ENCODE data around the gene SH2D1B.
A peak's percentile ranks its signal among the peaks of the same experiment; 100 is the strongest.

SH2D1B gene

GRCh38 chr1:162398999-162399580 lies 12.8 kb downstream of the SH2D1B start:
- DNase-seq (ENCODE audit: low read depth), result no peak

GRCh38 chr1:162397943-162398560 lies 13.9 kb downstream of the SH2D1B start:
- DNase-seq (ENCODE audit: low read depth), result no peak

- no peak for DNase-seq (ENCODE audit: low read depth)
These were observed 14.9 kb downstream of the SH2D1B start for GRCh38 chr1:162397039-162397448.

GRCh38 chr1:162396201-162396906 lies 15.6 kb downstream of the SH2D1B start:
- no peak for DNase-seq (ENCODE audit: low read depth)

GRCh38 chr1:162391790-162392563 lies 20.0 kb downstream of the SH2D1B start:
- DNase-seq (ENCODE audit: low read depth), result no peak

- no peak for DNase-seq (ENCODE audit: low read depth)
These were observed 21.3 kb downstream of the SH2D1B start for GRCh38 chr1:162390396-162391185.

- DNase-seq (ENCODE audit: low read depth), result no peak
These were observed 22.0 kb downstream of the SH2D1B start for GRCh38 chr1:162389971-162390370.

- DNase-seq (ENCODE audit: low read depth), result peak; percentile 23
These were observed 22.7 kb downstream of the SH2D1B start for GRCh38 chr1:162389021-162389818.

GRCh38 chr1:162388615-162389014 lies 23.3 kb downstream of the SH2D1B start:
- DNase-seq (ENCODE audit: low read depth), result no peak

GRCh38 chr1:162388083-162388594 lies 23.8 kb downstream of the SH2D1B start:
- DNase-seq (ENCODE audit: low read depth), result no peak

- DNase-seq (ENCODE audit: low read depth), result no peak
These were observed 24.5 kb downstream of the SH2D1B start for GRCh38 chr1:162387226-162388082.

- DNase-seq (ENCODE audit: low read depth), result no peak
These were observed 25.4 kb downstream of the SH2D1B start for GRCh38 chr1:162386292-162387225.

- no peak for DNase-seq (ENCODE audit: low read depth)
These were observed 26.2 kb downstream of the SH2D1B start for GRCh38 chr1:162385702-162386101.

GRCh38 chr1:162385280-162385623 lies 26.7 kb downstream of the SH2D1B start:
- no peak for DNase-seq (ENCODE audit: low read depth)

GRCh38 chr1:162384601-162385279 lies 27.2 kb downstream of the SH2D1B start:
- no peak for DNase-seq (ENCODE audit: low read depth)

- DNase-seq (ENCODE audit: low read depth), result no peak
These were observed 27.8 kb downstream of the SH2D1B start for GRCh38 chr1:162384116-162384515.

- DNase-seq (ENCODE audit: low read depth), result no peak
These were observed 28.4 kb downstream of the SH2D1B start for GRCh38 chr1:162383516-162383915.

- DNase-seq (ENCODE audit: low read depth), result no peak
These were observed 28.8 kb downstream of the SH2D1B start for GRCh38 chr1:162383091-162383490.
